ENCODE data around the gene DAGLA.

DAGLA gene

GRCh38 chr11:61794579-61794978 lies 114.4 kb downstream of the DAGLA start:
- DNase-seq (ENCODE audit: low read depth in 1 of 2, low spot score in 1 of 2) = no peak

- DNase-seq (ENCODE audit: low read depth in 1 of 2, low spot score in 1 of 2) = no peak
Observed at GRCh38 chr11:61795459-61795858, 115.3 kb downstream of the DAGLA start.

- DNase-seq (ENCODE audit: low read depth in 1 of 2, low spot score in 1 of 2) = no peak
Observed at GRCh38 chr11:61795876-61796526, 115.8 kb downstream of the DAGLA start.
